Measurements from ENCODE around the gene NR2C2AP.
A peak's percentile ranks its signal among the peaks of the same experiment; 100 is the strongest.

NR2C2AP gene

GRCh38 chr19:19214892-19215291, 11.7 kb upstream of the NR2C2AP start:
- DNase-seq (ENCODE audit: low read depth in 3 of 3), result peak in 1 of 3 experiments; percentile 12

DNA sequence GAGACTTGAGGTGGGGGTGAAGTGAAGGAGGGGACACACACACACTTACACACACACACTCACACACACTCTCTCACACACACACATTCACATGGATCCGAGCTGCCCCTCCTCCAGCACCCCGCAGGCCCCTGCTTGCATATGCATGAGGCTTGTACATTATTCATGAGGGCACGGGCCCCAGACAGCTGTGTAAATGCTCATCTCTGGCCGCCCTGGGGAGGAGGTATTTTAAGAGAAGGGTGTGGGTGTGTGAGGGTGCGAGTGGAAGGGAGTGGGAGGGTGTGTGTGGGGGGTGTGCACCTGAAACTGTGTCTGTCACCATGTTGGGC, 10.9 kb upstream of the NR2C2AP start:
- DNase-seq (ENCODE audit: low read depth in 3 of 3), result no peak

DNA sequence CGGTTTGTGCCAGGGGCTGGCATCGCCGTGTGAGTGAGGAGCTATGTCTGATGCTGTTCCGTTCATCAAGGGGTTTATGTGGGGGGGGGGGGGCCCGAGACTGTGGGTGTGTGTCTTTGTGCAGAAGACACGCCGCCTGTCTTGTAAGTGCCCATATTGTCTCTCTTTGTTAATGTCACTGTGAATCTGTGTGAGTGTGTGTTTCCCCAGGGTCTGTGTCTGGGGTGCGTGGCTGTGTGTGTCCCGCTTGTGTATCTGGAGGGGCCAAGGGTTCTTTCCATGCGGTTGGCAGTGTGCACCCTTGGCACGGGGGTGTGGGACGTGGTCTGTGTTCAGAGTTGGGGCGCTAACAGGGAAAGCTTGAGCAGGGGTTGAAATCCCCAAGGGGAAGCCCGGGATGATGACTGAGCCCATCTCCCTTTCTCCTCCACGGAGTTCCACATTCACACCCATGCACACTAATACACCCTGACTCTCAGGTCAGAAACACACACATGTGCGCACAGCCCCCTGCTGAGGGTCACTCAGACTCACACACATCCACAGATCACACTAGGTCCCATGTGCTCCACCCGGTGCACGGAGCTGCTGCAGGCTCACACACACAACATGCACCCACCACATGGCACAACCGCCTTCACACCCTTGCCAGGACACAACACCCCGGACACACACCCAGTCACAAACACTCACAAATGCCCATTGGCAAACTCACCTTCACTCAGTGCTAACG, 10.4 kb upstream of the NR2C2AP start:
- no peak for DNase-seq (ENCODE audit: low read depth in 3 of 3)

DNA sequence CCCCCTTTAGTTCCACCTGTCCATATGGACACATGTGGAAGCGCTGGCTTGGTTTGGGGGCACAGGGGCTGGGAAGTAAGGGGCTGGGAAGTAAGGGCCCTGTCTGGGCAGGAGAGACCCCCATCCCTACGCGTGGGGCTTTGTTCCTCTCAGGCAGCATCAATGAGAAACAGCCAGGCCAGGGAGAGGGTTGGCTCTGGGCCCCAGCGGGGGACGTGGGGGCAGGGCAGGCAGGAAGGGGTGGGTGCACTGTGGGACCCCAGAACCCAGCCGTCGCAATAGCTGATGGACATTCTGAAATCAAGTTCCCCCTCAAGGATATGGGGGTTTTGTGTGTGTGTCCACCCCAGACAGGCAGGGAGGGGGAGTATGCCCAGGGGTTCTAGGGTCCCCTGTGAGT, 9.7 kb upstream of the NR2C2AP start:
- no peak for DNase-seq (ENCODE audit: low read depth in 3 of 3)

DNA sequence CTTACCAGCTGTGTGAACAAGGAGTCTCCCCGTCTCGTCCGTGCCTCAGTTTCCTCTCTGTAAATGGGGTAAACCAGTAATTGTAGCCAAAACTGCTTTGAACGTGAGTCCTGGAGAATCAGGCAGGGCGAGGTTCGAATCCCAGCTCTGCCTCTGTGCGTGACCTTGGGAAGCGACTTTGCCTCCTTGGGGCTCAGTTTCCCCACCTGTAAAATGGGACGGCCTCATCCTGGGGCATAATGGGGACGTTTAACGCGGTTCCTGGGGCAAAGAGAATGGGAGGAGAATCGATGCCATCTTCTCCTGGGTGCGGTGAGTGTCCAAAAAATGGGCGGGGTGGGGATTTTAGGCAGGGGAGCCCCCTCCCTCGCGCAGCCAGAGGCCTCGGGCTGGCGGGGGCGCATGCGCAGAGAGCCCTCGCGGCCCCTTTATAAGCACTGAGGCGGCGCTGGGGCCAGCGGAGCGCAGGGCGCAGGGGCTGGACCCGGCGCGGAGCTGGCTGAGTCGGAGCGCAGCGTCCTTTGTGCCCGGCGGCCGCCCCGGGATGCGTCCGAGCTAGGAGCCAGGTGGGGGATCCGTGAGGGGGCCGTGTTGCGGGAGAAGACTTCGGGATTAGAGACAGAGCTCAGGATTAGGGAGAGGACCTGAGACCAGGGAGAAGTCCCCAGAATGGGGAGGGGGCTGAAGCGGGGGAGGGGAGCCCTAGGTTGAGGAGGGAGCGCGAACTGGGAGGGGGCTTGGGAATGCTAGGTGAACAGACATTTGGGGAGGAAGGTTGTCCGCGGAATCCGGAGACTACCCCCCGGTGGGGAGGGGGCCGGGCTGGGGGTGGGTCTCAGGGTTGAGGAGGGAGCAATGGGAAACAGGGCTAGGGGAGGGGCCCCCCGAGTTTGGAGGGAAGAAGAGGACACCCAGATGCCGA, 8.5 kb upstream of the NR2C2AP start, which contains the start of gene NCAN:
NCAN (plus strand) TSS at position 460 of the 922 bp plus-strand sequence. CDS start 4,996 bp downstream, outside the sequence.
- DNase-seq (ENCODE audit: low read depth in 3 of 3), result no peak

DNA sequence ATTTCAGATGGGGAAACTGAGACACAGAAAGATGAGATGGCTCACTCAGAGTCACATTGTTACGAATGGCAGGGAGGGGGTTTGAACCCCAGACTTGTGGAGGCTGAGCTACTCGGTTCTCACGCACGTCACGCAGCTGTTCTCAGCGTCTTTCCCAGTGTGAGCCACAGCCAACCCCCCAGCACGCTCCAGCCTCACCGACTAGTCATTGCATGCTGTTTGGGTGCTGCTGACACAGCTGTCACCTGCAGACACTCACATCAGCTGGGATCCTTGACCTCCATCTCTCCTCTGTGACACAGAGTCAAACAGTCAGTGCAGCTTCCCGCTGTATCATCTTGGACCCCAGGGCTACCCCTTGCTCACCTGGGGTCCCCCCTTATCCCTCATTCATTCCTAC, 6.2 kb upstream of the NR2C2AP start:
- no peak for DNase-seq (ENCODE audit: low read depth in 3 of 3)

GRCh38 chr19:19207637-19208572, 4.7 kb upstream of the NR2C2AP start:
- no peak for DNase-seq (ENCODE audit: low read depth in 3 of 3)

DNA sequence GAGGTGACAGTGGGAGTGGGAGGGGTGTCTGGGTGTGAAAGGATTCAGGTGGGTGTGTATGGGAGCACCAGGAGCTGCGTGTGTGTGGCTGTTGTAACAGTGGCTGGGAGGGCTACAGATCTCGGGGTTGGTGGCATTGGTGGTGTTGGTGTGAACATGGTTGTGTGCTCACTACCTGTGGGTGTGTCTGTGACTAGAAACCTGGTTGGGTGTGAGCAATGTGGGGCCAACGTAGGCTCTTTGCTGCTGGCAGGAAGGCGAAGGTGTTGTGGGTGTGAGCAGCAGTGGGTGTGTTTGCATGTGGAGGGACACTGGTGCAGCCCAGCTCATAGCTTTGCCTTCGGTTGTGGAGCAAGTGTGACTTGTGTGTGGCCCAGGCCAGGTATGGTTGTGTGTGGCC, 3.7 kb upstream of the NR2C2AP start:
- no peak for DNase-seq (ENCODE audit: low read depth in 3 of 3)

DNA sequence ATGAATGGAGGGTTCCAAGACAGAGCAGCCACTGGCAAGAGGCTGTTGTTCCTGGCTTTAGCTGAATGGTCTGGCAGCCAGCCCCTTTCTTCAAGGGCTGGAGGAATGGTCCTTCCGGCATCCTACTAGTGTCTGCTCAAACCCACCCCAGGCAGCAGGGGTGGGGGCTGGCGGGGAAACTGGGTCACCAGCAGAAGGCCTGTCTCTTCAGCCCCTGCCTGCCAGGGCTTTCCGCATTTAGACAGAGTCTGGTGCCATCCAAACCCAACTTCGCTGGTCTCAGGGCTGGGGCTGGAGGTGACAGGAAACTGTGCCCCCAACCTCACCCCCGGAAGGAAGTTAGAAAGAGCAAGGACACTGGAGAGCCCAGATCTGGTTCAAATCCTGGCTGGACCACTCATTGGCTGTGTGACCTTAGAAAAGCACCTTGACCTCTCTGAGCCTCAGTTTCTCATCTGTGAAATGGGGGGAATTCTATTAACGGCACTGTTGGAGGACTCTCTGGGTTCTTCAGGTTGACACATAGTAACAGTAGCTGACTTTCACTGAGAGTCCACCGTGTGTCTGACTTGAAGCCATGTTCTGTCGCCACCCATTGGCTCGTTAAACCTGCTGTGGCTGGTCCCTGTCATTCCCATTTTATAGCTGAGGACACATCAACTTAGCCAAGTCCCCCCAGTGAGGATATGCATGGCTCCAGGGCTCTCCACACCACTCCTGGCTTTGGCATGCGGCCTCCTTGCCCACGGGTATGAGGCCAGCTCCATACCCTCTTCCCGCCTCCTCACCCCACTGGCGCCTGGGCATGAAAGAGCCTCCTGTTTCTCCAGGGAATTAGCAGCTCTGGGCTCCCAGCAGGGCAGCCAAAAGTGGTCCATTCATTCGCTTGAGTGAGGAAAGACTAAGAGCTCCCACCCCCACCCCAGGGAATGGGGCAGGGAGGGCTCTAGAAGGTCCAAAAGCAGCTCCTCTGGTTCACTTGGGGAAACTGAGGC, 2.5 kb upstream of the NR2C2AP start:
- no peak for DNase-seq (ENCODE audit: low read depth in 3 of 3)

GRCh38 chr19:19204181-19204580, 967 bp upstream of the NR2C2AP start:
- no peak for DNase-seq (ENCODE audit: low read depth in 3 of 3)

GRCh38 chr19:19202707-19203011, 555 bp downstream of the NR2C2AP start:
- no peak for DNase-seq (ENCODE audit: low read depth in 3 of 3)

GRCh38 chr19:19201697-19202630, 1.2 kb downstream of the NR2C2AP start:
- DNase-seq (ENCODE audit: low read depth in 3 of 3), result no peak

- DNase-seq (ENCODE audit: low read depth in 3 of 3), result no peak
Observed at GRCh38 chr19:19193926-19194325, 9.3 kb downstream of the NR2C2AP start.

DNA sequence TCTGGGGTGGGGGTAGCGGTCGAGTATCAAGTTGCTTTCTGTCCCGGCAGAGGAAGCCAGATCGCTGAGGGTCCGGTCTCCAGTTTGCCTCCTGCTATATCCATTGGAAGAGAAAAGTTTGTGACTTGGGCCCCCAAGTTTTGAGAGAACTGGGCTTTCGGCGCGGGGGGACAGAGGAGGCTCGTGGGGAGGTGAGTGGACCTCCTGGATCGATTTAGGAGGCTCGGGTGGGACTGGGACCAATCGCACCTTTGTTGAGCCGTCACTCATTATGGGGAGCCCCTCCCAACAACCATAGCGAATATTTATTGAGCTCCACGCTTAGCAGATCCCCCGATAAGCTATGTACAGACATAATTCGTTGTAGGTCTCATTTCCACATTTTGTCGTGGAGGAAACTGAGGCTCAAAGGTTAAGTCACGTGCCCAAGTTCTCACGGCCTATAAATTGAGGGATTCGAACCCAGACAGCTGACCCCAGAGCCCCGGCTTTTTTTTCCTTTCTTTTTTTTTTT, 10.2 kb downstream of the NR2C2AP start:
- no peak for DNase-seq (ENCODE audit: low read depth in 3 of 3)

DNA sequence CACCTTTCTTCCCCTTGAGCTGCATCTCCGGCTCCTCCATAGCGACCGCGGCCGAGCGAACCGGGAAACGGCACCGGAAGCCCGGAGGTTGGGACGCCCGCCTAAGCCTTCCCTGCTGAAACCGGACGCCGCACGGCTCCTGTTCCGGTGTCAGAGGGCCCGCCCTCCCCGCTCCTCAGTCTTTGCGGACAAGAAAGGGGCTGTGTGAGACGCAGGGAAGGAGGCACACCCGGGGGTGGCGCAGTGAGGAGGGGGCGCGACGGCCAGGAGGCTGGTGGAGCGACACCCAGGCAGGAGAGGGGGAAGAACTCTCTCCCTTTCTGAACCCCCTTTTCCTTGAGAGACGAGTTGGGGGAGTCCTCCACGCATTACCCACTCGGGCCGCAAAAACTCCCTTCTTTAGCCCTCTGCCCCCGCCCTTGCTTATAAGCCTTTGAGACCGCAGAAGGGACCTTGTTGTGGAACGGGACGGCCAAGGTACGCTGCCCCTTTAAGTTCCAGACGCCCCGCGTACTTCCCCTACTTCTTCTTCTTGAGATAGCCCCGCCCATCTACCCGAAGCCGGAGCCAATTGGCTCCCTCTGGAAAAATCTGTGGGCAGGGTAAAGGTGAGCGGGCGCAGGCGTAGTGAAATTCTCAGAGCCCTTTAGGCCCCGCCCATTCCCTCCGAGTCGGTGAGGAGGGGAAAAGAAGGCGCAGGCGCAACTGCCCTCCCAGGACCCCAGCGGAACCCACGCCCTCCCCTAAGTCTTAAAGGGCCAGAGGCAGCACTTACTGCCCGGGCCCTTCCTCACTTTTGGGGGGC, 10.9 kb downstream of the NR2C2AP start, which contains the start of the genes BORCS8 and RFXANK:
BORCS8 (minus strand) TSS at position 75 of the 805 bp plus-strand sequence; CDS start at position 40, 35 bp downstream.
RFXANK (plus strand) TSS at position 181 of the 805 bp plus-strand sequence. CDS start 1,689 bp downstream, outside the sequence.
- DNase-seq (ENCODE audit: low read depth in 3 of 3), result peak; percentile 98

GRCh38 chr19:19191768-19192077, 11.5 kb downstream of the NR2C2AP start:
- DNase-seq (ENCODE audit: low read depth in 3 of 3), result no peak

GRCh38 chr19:19186742-19187141, 16.5 kb downstream of the NR2C2AP start:
- DNase-seq (ENCODE audit: low read depth in 3 of 3), result no peak
